ENCODE results near the gene UCKL1. TPM values are rescaled to one million over a fixed set of nuclear protein-coding genes. Genes with fewer than 3 reads are reported as not detected.

UCKL1 gene
- total RNA-seq, 1 donor from 2014 or later: 49.7 TPM

GRCh38 chr20:63969838-63970713 is 13.9 kb upstream of the UCKL1 start, which contains the start of gene ZNF512B:
ZNF512B (minus strand) TSS chr20:63969930; CDS start chr20:63967950, 1,980 bp downstream.
- TF ChIP-seq, protein P1, sequence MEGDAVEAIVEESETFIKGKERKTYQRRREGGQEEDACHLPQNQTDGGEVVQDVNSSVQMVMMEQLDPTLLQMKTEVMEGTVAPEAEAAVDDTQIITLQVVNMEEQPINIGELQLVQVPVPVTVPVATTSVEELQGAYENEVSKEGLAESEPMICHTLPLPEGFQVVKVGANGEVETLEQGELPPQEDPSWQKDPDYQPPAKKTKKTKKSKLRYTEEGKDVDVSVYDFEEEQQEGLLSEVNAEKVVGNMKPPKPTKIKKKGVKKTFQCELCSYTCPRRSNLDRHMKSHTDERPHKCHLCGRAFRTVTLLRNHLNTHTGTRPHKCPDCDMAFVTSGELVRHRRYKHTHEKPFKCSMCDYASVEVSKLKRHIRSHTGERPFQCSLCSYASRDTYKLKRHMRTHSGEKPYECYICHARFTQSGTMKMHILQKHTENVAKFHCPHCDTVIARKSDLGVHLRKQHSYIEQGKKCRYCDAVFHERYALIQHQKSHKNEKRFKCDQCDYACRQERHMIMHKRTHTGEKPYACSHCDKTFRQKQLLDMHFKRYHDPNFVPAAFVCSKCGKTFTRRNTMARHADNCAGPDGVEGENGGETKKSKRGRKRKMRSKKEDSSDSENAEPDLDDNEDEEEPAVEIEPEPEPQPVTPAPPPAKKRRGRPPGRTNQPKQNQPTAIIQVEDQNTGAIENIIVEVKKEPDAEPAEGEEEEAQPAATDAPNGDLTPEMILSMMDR (conservative IDR thresholded peaks at IDR 0.05): no peak
- Mint-ChIP-seq H3K9me3 (no peaks in the 10 kb centered on the region), H3K36me3 (no peaks in the 10 kb centered on the region), H3K4me3 (peak within 1 kb of the TSS; percentile 83), H3K27ac (no peak within 1 kb of the TSS), H3K27me3 (no peaks in the 10 kb centered on the region), H3K4me1 (ENCODE audit: unreplicated experiment) (peaks cover 4% of the 10 kb centered on the region)
- peak; percentile 81 for DNase-seq (ENCODE audit: extremely low spot score, unreplicated experiment)

DNA sequence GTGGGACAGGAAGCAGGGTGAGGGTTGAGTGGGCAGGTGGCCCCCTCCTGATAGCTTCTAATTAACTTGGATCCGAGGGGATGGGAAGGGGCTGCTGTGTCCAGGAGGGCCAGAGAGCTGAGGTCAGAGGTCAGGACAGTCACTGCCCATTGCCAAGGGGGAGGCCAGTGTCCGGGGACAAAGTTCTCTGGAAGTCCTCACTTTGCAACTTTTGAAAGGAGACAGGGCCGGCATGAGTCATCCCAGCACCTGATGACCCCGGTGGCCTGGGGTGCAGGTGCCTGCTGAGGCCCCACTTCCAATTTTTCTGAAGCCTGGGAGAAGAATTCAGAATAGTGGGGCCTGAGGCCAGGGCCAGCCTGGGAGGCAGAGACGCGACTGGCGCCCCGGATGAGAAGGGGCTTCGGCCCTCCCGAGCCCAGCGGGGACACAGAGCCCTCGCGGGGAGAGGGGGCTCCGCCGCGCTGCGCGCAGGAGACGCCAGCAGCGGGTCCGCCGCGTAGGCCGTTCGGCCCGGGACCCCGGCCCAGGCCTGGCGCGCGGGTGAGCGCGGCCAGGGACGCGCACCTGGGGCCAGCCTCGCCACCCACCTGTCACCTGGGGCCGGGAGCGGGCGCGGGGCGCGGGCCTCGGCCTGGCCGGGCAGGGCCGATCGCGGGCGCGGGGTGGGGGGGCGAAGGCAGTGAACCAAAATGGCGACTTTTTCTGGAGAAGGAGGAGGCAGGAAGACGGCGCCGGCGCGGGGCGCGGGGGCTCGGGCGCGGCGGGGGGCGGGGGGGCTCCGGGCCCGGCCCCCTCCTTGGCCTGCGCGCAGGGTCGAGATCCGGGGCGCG is 12.9 kb upstream of the UCKL1 start:
- Mint-ChIP-seq H3K4me3 (peak overlapping the region; percentile 83), H3K9me3 (no peaks in the 10 kb centered on the region), H3K36me3 (no peaks in the 10 kb centered on the region), H3K27me3 (no peaks in the 10 kb centered on the region), H3K4me1 (ENCODE audit: unreplicated experiment) (peaks cover 4% of the 10 kb centered on the region), H3K27ac (no peak overlapping the region)
- no peak for DNase-seq (ENCODE audit: extremely low spot score, unreplicated experiment)
- TF ChIP-seq, protein P1 (conservative IDR thresholded peaks at IDR 0.05): no peak

DNA sequence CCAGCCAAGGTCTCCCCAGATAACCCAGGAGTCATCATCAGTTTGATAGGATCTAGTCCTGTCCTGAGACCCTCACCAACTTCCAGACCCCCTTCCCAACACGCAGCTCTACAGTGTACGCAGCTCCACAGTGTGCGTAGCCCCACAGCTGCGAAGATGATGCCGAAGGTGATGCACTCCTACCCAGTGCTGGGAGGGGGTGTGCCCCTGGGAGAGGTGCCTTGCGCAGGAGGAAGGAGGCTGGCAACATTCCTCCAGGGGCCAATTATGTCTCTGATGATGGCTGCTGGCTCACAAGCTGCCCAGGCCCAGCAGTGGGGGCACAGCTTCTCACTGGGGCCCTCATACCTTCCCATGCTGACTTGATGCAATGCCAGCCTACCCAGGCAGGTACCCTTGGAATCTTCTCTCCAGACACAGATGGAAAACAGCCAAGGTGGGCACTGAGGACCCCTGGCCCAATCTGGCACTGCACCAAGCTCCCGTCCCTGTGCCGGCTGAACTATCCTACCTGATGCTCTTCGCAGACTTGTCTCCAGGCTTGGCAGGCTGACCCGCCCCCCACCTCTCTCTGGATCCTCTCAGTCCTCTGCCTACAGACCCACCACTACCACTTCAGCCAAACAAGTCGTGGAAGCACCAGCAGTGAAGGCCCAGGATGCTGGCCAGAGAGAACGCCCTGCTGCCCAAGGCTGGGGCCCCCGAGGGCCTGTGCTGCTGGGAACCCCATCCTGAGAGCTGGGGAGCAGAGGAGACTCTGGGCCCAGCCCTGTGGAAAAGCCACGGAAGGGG is 12.1 kb upstream of the UCKL1 start:
- Mint-ChIP-seq H3K4me1 (ENCODE audit: unreplicated experiment) (no peaks in the 10 kb centered on the region), H3K4me3 (peak overlapping the region; percentile 83), H3K27ac (no peak overlapping the region), H3K9me3 (no peaks in the 10 kb centered on the region), H3K36me3 (no peaks in the 10 kb centered on the region), H3K27me3 (no peaks in the 10 kb centered on the region)
- DNase-seq (ENCODE audit: extremely low spot score, unreplicated experiment): no peak
- TF ChIP-seq, protein P1 (conservative IDR thresholded peaks at IDR 0.05): no peak

DNA sequence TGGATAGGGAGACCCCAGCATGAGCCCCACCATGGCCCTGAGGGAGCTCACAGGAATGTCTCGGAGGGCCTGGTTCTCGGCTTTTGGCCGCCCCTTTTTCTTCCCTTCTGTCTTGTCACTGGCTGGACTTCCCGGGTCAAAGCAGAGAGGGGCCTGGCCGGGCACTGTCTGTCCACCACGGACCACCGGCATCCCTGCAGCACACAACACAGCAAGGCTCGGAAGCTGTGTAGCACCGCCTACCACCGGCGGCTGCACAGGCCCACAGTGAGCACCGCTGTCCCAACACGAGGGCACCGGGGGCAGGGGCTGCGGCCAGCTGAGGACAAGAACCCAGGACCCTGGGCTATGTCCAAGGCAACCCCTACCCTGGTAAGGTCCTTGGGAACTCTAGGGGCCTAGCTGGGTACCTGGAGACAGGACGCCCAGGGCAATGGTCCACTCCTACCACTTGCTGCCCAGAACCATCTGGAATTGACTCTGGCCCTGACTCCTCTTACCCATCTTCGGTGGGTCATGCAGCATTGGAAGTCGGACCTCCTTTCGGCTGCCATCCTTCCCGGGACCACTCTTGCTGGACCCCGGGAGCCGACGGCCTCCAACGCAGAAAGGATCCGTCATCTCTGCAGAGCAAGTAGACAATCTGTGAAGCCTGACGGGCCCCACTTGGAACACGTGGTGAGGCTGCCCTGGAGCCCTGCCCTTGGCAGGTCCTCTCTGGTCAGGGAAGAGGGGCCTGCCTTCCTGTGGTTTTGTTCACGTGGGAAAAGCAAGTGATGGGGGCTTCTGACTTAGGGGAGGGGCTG is 11.3 kb upstream of the UCKL1 start:
- no peak for DNase-seq (ENCODE audit: extremely low spot score, unreplicated experiment)
- H3K4me1 Mint-ChIP-seq (ENCODE audit: unreplicated experiment): no peaks in the 10 kb centered on the region
- TF ChIP-seq, protein P1 (conservative IDR thresholded peaks at IDR 0.05): no peak
- H3K27ac Mint-ChIP-seq: no peak overlapping the region
- no peaks in the 10 kb centered on the region for H3K9me3 Mint-ChIP-seq
- H3K4me3 Mint-ChIP-seq: peak overlapping the region; percentile 51
- H3K36me3 Mint-ChIP-seq: no peaks in the 10 kb centered on the region
- H3K27me3 Mint-ChIP-seq: no peaks in the 10 kb centered on the region

All from type B pancreatic cell (in vitro differentiated cells).